Measurements from ENCODE around the gene SSUH2.

DNA sequence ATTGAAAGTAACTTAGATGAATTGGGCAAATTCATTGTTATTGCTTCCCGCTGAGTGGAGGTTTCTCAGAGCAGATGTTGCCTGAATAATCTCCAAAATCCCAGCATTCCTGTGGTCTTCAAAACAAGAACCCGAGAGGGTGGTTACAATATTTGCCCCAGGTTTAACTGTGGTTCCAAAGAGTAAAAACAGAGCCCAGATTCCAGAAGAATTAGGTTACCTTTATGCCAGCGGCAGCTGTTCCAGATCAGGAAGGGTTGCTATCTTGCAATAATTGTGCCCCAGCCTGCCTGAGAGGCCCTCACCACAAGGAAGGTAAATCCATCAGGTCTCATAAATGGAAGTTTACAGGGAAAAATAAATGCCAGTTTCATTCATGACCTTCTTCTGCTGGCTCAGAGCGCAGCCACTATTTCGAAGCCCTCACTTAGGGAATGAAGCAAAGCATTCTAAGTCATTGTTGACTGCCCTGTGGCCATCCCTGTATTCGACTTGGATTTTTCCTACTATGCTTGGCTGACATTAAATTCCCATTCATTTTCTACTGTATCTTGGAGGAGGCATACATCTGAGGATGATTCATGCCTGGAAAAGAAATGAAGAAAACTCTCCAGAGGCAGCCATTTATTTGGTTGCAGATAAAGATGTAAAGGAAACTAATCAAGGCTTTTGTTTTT, 54.6 kb downstream of the SSUH2 start:
- TF ChIP-seq, protein P1, sequence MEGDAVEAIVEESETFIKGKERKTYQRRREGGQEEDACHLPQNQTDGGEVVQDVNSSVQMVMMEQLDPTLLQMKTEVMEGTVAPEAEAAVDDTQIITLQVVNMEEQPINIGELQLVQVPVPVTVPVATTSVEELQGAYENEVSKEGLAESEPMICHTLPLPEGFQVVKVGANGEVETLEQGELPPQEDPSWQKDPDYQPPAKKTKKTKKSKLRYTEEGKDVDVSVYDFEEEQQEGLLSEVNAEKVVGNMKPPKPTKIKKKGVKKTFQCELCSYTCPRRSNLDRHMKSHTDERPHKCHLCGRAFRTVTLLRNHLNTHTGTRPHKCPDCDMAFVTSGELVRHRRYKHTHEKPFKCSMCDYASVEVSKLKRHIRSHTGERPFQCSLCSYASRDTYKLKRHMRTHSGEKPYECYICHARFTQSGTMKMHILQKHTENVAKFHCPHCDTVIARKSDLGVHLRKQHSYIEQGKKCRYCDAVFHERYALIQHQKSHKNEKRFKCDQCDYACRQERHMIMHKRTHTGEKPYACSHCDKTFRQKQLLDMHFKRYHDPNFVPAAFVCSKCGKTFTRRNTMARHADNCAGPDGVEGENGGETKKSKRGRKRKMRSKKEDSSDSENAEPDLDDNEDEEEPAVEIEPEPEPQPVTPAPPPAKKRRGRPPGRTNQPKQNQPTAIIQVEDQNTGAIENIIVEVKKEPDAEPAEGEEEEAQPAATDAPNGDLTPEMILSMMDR (IDR thresholded peaks at IDR 0.05; ENCODE audit: low read depth, low read length, missing input control), result no peak
- TF ChIP-seq, protein P2, sequence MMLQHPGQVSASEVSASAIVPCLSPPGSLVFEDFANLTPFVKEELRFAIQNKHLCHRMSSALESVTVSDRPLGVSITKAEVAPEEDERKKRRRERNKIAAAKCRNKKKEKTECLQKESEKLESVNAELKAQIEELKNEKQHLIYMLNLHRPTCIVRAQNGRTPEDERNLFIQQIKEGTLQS (IDR thresholded peaks at IDR 0.05), result no peak
- TF ChIP-seq HNF4G (IDR thresholded peaks at IDR 0.05) (no peak), GABPA (IDR thresholded peaks at IDR 0.05 in 1 of 2, conservative IDR thresholded peaks at IDR 0.05 in 1 of 2) (no peak), SP1 (IDR thresholded peaks at IDR 0.05) (no peak), RXRA (IDR thresholded peaks at IDR 0.05) (no peak), FOXA1 (IDR thresholded peaks at IDR 0.05) (no peak), JUND (IDR thresholded peaks at IDR 0.05) (no peak), TAF1 (conservative IDR thresholded peaks at IDR 0.05) (no peak), YY1 (IDR thresholded peaks at IDR 0.05) (no peak)
- TF ChIP-seq, protein P3, sequence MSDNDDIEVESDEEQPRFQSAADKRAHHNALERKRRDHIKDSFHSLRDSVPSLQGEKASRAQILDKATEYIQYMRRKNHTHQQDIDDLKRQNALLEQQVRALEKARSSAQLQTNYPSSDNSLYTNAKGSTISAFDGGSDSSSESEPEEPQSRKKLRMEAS (IDR thresholded peaks at IDR 0.05), result no peak
- TF ChIP-seq, protein P4, sequence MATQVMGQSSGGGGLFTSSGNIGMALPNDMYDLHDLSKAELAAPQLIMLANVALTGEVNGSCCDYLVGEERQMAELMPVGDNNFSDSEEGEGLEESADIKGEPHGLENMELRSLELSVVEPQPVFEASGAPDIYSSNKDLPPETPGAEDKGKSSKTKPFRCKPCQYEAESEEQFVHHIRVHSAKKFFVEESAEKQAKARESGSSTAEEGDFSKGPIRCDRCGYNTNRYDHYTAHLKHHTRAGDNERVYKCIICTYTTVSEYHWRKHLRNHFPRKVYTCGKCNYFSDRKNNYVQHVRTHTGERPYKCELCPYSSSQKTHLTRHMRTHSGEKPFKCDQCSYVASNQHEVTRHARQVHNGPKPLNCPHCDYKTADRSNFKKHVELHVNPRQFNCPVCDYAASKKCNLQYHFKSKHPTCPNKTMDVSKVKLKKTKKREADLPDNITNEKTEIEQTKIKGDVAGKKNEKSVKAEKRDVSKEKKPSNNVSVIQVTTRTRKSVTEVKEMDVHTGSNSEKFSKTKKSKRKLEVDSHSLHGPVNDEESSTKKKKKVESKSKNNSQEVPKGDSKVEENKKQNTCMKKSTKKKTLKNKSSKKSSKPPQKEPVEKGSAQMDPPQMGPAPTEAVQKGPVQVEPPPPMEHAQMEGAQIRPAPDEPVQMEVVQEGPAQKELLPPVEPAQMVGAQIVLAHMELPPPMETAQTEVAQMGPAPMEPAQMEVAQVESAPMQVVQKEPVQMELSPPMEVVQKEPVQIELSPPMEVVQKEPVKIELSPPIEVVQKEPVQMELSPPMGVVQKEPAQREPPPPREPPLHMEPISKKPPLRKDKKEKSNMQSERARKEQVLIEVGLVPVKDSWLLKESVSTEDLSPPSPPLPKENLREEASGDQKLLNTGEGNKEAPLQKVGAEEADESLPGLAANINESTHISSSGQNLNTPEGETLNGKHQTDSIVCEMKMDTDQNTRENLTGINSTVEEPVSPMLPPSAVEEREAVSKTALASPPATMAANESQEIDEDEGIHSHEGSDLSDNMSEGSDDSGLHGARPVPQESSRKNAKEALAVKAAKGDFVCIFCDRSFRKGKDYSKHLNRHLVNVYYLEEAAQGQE (IDR thresholded peaks at IDR 0.05), result no peak
